H1 (cell line): ENCODE data around the gene TTBK2. TPM values are rescaled to one million over a fixed set of nuclear protein-coding genes. Genes with fewer than 3 reads are reported as not detected.

Source experiments
- ASH2L ChIP-seq: fragments of 200-600, 300-600 bp; sonication (generic); IDR thresholded peaks from one replicate; pipeline ENCODE4 v1.7.1; 2017; ENCODE audit warnings: low read length
- EZH2 ChIP-seq: fragments of 200-600 bp; sonication (generic); IDR thresholded peaks from 2 replicates; pipeline ENCODE4 v1.7.1; 2012; ENCODE audit warnings: low read depth, mild to moderate bottlenecking, moderate library complexity, low read length, inconsistent platforms; ENCODE audit not compliant: severe bottlenecking
- JUN ChIP-seq: IDR thresholded peaks from 2 replicates; pipeline ENCODE4 v1.6.1; 2011; ENCODE audit warnings: low read depth, mild to moderate bottlenecking, improper control_type of control experiment, low read length
- NANOG ChIP-seq: IDR thresholded peaks from 2 replicates; pipeline ENCODE4 v1.6.1; 2011; ENCODE audit warnings: low read length, low read depth, mild to moderate bottlenecking, inconsistent platforms; ENCODE audit not compliant: insufficient read depth, poor library complexity, severe bottlenecking
- SIRT6 ChIP-seq: IDR thresholded peaks from one replicate; pipeline ENCODE4 v1.7.1; 2012; ENCODE audit warnings: low read length, inconsistent platforms
- SIX5 ChIP-seq: IDR thresholded peaks from 2 replicates; pipeline ENCODE4 v1.6.1; 2011; ENCODE audit warnings: mild to moderate bottlenecking, low read depth, low read length
- TAF1 ChIP-seq: IDR thresholded peaks from 2 replicates; pipeline ENCODE4 v1.6.1; 2011; ENCODE audit warnings: mild to moderate bottlenecking, low read depth, low read length
- polyA plus RNA-seq, 7 experiments: library from polyadenylated mRNA; depleted of rRNA in 3 of 7; stranded (reverse) in 5 of 7; unstranded in 2 of 7; fragments of >200 nt in 5 of 7; fragments of 200-250 nt in 2 of 7; gene quantifications; 1 replicate in 5 of 7; 2 replicates in 1 of 7; 4 replicates in 1 of 7; pipeline versions ENCODE4 v1.2.1 to v1.2.3, GENCODE V29; 2011 to 2013; ENCODE audit warnings: missing spikeins in 2 of 7, mixed read lengths in 2 of 7
- total RNA-seq: library from RNA; stranded (reverse); fragmentation: NEBNext Ultra II Directional; extraction: Animal tissue kit (Norgen Biotek cat#: 25700); gene quantifications from 2 replicates; pipeline ENCODE4 v1.2.1, GENCODE V29; 2021
- TF ChIP-seq, protein P1 (sequence below): IDR thresholded peaks from 2 replicates; pipeline ENCODE4 v1.6.1; 2011; ENCODE audit warnings: low read length, improper control_type of control experiment

The TTBK2 gene
- total and polyA plus RNA-seq, 2 of the 8 experiments (the other 6 are each of a cell fraction or from before 2014, with no cell fraction given), result 2.7 to 18.2 TPM

DNA sequence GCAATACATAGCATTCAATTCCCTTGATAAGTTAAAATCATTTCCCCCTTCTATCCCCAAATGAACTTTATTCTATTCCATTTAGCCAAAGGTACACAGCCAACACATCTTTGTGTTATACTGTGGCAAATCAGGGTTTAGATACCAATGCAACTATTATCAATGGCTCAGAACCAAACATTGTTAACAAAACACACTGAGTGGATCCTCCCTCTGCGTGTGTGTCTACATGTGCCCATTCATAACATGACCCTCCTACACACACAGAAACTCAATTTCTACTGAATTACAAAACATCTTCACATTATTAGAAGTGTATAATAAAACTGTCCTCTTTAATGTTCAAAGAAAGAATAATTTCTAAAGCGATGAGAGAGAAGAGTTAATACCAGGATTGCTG, 1.3 kb downstream of the TTBK2 start (continued):
- TF ChIP-seq, protein P1, sequence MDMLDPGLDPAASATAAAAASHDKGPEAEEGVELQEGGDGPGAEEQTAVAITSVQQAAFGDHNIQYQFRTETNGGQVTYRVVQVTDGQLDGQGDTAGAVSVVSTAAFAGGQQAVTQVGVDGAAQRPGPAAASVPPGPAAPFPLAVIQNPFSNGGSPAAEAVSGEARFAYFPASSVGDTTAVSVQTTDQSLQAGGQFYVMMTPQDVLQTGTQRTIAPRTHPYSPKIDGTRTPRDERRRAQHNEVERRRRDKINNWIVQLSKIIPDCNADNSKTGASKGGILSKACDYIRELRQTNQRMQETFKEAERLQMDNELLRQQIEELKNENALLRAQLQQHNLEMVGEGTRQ, result no peak
- no peak for TF ChIP-seq TAF1
- TF ChIP-seq SIX5, result no peak
- no peak for TF ChIP-seq JUN
- TF ChIP-seq SIRT6, result no peak
- TF ChIP-seq NANOG, result no peak
- no peak for TF ChIP-seq EZH2
- TF ChIP-seq ASH2L, result no peak
- TF ChIP-seq, all 59 proteins: peak for 0
